GM10266 (cell line): ENCODE results near the gene PER2.

Experiments
- DNase-seq: peaks from one replicate; pipeline ENCODE4 v3.0.0; 2012; ENCODE audit errors: extremely low spot score
- CTCF ChIP-seq: IDR thresholded peaks from 2 replicates; pipeline ENCODE4 v1.5.1; 2012; ENCODE audit warnings: mild to moderate bottlenecking, low read depth; ENCODE audit not compliant: control insufficient read depth, insufficient read depth; ENCODE audit errors: missing control alignments

The PER2 gene

GRCh38 chr2:238238311-238238765 lies 50.1 kb downstream of the PER2 start:
- DNase-seq, result no peak
- no peak for TF ChIP-seq CTCF

GRCh38 chr2:238237431-238238135 lies 50.8 kb downstream of the PER2 start:
- DNase-seq, result no peak
- no peak for TF ChIP-seq CTCF

GRCh38 chr2:238236571-238236970 lies 51.8 kb downstream of the PER2 start:
- TF ChIP-seq CTCF, result no peak
- no peak for DNase-seq

GRCh38 chr2:238235856-238236255 lies 52.6 kb downstream of the PER2 start:
- TF ChIP-seq CTCF, result no peak
- no peak for DNase-seq

GRCh38 chr2:238235331-238235732 lies 53.1 kb downstream of the PER2 start:
- no peak for TF ChIP-seq CTCF
- no peak for DNase-seq

- no peak for DNase-seq
- no peak for TF ChIP-seq CTCF
Observed at GRCh38 chr2:238233625-238234024, 54.8 kb downstream of the PER2 start.

- no peak for DNase-seq
- no peak for TF ChIP-seq CTCF
Observed at GRCh38 chr2:238231809-238232208, 56.6 kb downstream of the PER2 start.
